Umbilical cord (tissue), 2 donors: ENCODE results near the gene KCTD5. TPM values are rescaled to one million over a fixed set of nuclear protein-coding genes. Genes with fewer than 3 reads are reported as not detected.

Experiments used
- DNase-seq: peaks from one replicate; pipeline ENCODE4 v3.0.0-alpha.2; 2015; ENCODE audit warnings: low spot score
- total RNA-seq: library from RNA; depleted of rRNA; stranded (reverse); fragments of >200 nt; gene quantifications from one replicate; pipeline ENCODE4 v1.2.3, GENCODE V29; 2014; ENCODE audit warnings: low replicate concordance; ENCODE audit not compliant: insufficient read depth

KCTD5 gene
- total RNA-seq, 1 donor from 2014 or later = 9.6 TPM

GRCh38 chr16:2749936-2750335, 67.6 kb downstream of the KCTD5 start:
- no peak for DNase-seq

- no peak for DNase-seq
These were observed 69.3 kb downstream of the KCTD5 start for GRCh38 chr16:2751577-2752034.

GRCh38 chr16:2752035-2752849, 69.9 kb downstream of the KCTD5 start, which contains the start of gene SRRM2:
Gene SRRM2, plus strand, starts transcription at chr16:2752638. Its CDS starts 3,727 bp downstream, at chr16:2756365.
- DNase-seq = peak; percentile 99

GRCh38 chr16:2752850-2753732, 70.8 kb downstream of the KCTD5 start:
- DNase-seq = peak; percentile 87

GRCh38 chr16:2753733-2754020, 71.4 kb downstream of the KCTD5 start:
- DNase-seq = peak; percentile 28

- no peak for DNase-seq
These were observed 72.8 kb downstream of the KCTD5 start for GRCh38 chr16:2755158-2755557.

GRCh38 chr16:2756288-2757015, 74.1 kb downstream of the KCTD5 start:
- DNase-seq = no peak

GRCh38 chr16:2757344-2757743, 75.0 kb downstream of the KCTD5 start:
- DNase-seq = no peak

Other genes starting within 250 kb of the KCTD5 start
- 1.2 TPM for gene TEDC2, start 222.4 kb upstream of the KCTD5 start, total RNA-seq
- 5.3 TPM for gene NTN3, start 211.2 kb upstream of the KCTD5 start, total RNA-seq
- gene TBC1D24, start 207.4 kb upstream of the KCTD5 start, total RNA-seq = 9.6 TPM
- gene ATP6V0C, start 168.6 kb upstream of the KCTD5 start, total RNA-seq = 13.2 TPM
- gene AMDHD2, start 162.2 kb upstream of the KCTD5 start, total RNA-seq = 11.8 TPM
- 0.96 TPM for gene CEMP1, start 151.1 kb upstream of the KCTD5 start, total RNA-seq
- 9.9 TPM for gene PDPK1, start 144.5 kb upstream of the KCTD5 start, total RNA-seq
- gene PRSS27, start 37.7 kb downstream of the KCTD5 start, total RNA-seq = 1.4 TPM
- 123 TPM for gene SRRM2, start 70.1 kb downstream of the KCTD5 start, total RNA-seq
- 159 TPM for gene ELOB, start 94.8 kb downstream of the KCTD5 start, total RNA-seq
- 0.96 TPM for gene PRSS33, start 105.0 kb downstream of the KCTD5 start, total RNA-seq
- gene PRSS41, start 115.9 kb downstream of the KCTD5 start, total RNA-seq = not detected
- not detected for gene PRSS21, start 134.7 kb downstream of the KCTD5 start, total RNA-seq
- gene ZG16B, start 147.8 kb downstream of the KCTD5 start, total RNA-seq = 7.2 TPM
- 3.1 TPM for gene PRSS22, start 175.6 kb downstream of the KCTD5 start, total RNA-seq
- gene FLYWCH2, start 200.7 kb downstream of the KCTD5 start, total RNA-seq = 25.5 TPM
- gene FLYWCH1, start 229.4 kb downstream of the KCTD5 start, total RNA-seq = 30.8 TPM